A673 (cell line): Measurements from ENCODE around the gene NEUROD2. TPM values are rescaled to one million over a fixed set of nuclear protein-coding genes. Genes with fewer than 3 reads are reported as not detected.

Experiments
- BruUV-seq: library from RNA; stranded (reverse); fragments of 400-500 nt; replicated peaks from 2 replicates; lab custom pipeline; 2021; lab: Mats Ljungman, UMichigan
- CTCF ChIA-PET: fragments of 300-600 bp; sonication (Branson Sonifier 250); formaldehyde crosslinking; loops from one replicate; lab custom pipeline; 2022; ENCODE audit warnings: antibody characterized with exemption; lab: Charles Lee
- POLR2A ChIA-PET: fragments of 300-600 bp; sonication (Branson Sonifier 250); formaldehyde crosslinking; loops from one replicate; lab custom pipeline; 2022; ENCODE audit warnings: antibody characterized with exemption; ENCODE audit not compliant: low non-redundant PET; lab: Charles Lee
- DNase-seq: peaks from one replicate; pipeline ENCODE4 v3.0.0-alpha.2; 2015; ENCODE audit warnings: low spot score
- H3K27ac ChIP-seq: fragments of 200-600 bp; sonication (generic); 2 replicates; pipeline ENCODE4 v1.5.1; 2016; ENCODE audit warnings: mixed run types, low read depth, mild to moderate bottlenecking, mixed read lengths, antibody characterized with exemption, low read length; ENCODE audit not compliant: poor library complexity, severe bottlenecking
- H3K27me3 ChIP-seq: fragments of 200-600 bp; sonication (generic); replicated peaks from 2 replicates; pipeline ENCODE4 v1.6.1; 2017; ENCODE audit warnings: mixed run types, low read depth, mild to moderate bottlenecking, mixed read lengths, antibody characterized with exemption, low read length; ENCODE audit not compliant: insufficient read depth, poor library complexity
- H3K36me3 ChIP-seq: fragments of 200-600 bp; sonication (generic); 2 replicates; pipeline ENCODE4 v1.6.1; 2016; ENCODE audit warnings: mixed run types, mild to moderate bottlenecking, mixed read lengths, antibody characterized with exemption, low read length; ENCODE audit not compliant: insufficient read depth, poor library complexity, severe bottlenecking
- H3K4me1 ChIP-seq: fragments of 200-600 bp; sonication (generic); 2 replicates; pipeline ENCODE4 v1.6.1; 2017; ENCODE audit warnings: mixed run types, mild to moderate bottlenecking, mixed read lengths, antibody characterized with exemption, low read length; ENCODE audit not compliant: insufficient read depth, poor library complexity, severe bottlenecking
- H3K4me3 ChIP-seq: fragments of 200-600 bp; sonication (generic); 2 replicates; pipeline ENCODE4 v1.5.1; 2016; ENCODE audit warnings: low read depth, mixed run types, mild to moderate bottlenecking, mixed read lengths, low read length; ENCODE audit not compliant: poor library complexity, severe bottlenecking
- H3K9me3 ChIP-seq: fragments of 200-600 bp; sonication (generic); 2 replicates; pipeline ENCODE4 v1.6.1; 2016; ENCODE audit warnings: mixed run types, low read depth, mild to moderate bottlenecking, mixed read lengths, antibody characterized with exemption, low read length; ENCODE audit not compliant: poor library complexity, severe bottlenecking
- CTCF ChIP-seq: fragments of 300-800, 200-600 bp; sonication (generic); conservative IDR thresholded peaks from 2 replicates; pipeline ENCODE4 v1.5.1; 2017; ENCODE audit warnings: low read depth, mild to moderate bottlenecking, antibody characterized with exemption, low read length, moderate library complexity, mixed read lengths
- EZH2 ChIP-seq: fragments of 200-600 bp; sonication (generic); IDR thresholded peaks from 2 replicates; pipeline ENCODE4 v1.6.1; 2017; ENCODE audit warnings: borderline replicate concordance, low read depth, mild to moderate bottlenecking, mixed read lengths, antibody characterized with exemption, low read length; ENCODE audit not compliant: poor library complexity, severe bottlenecking
- intact Hi-C: fragments of 100-400 bp; cut with micrococcal nuclease; formaldehyde crosslinking; loops from one replicate; pipeline ENCODE4 v1.10.0; 2022; ENCODE audit not compliant: unreplicated experiment
- total RNA-seq: library from RNA; stranded (reverse); gene quantifications from 2 replicates; pipeline ENCODE4 v1.2.3, GENCODE V29; 2021

The NEUROD2 gene
- total RNA-seq, 1 experiment from 2014 or later = not detected

- no peaks in the 10 kb centered on the region for H3K27me3 ChIP-seq
- no peak for DNase-seq
- ChIA-PET POLR2A (no interaction called here), CTCF (interaction anchor here (0.8 kb wide), 1 partner anchor 22 kb away, joined by 3 read pairs; no protein-coding TSS in a partner anchor)
- intact Hi-C loops = no loop called here
- H3K4me3 ChIP-seq = no peak overlapping the region
- no peaks in the 10 kb centered on the region for H3K4me1 ChIP-seq
- TF ChIP-seq EZH2 (no peak), CTCF (no peak)
- BruUV-seq = no TSS peak
- H3K36me3 ChIP-seq = no peaks in the 10 kb centered on the region
- no peaks in the 10 kb centered on the region for H3K9me3 ChIP-seq
- no peak overlapping the region for H3K27ac ChIP-seq
Observed at GRCh38 chr17:39643271-39643670, 35.6 kb upstream of the NEUROD2 start.

- CTCF ChIA-PET = no interaction called here
Observed at GRCh38 chr17:39642291-39643074, 34.8 kb upstream of the NEUROD2 start.

GRCh38 chr17:39641883-39642282 lies 34.2 kb upstream of the NEUROD2 start:
- no peak for TF ChIP-seq EZH2
- TF ChIP-seq CTCF = no peak
- Histone ChIP-seq H3K36me3 (no peaks in the 10 kb centered on the region), H3K27me3 (no peaks in the 10 kb centered on the region), H3K9me3 (no peaks in the 10 kb centered on the region), H3K4me3 (no peak overlapping the region), H3K4me1 (no peaks in the 10 kb centered on the region), H3K27ac (no peak overlapping the region)
- intact Hi-C loops = no loop called here
- DNase-seq = no peak
- POLR2A ChIA-PET = no interaction called here
- BruUV-seq = no TSS peak
- CTCF ChIA-PET = interaction anchor here (0.7 kb wide), 1 partner anchor 429 kb away, joined by 3 read pairs; no protein-coding TSS in a partner anchor

More at GRCh38 chr17:39642291-39643074, 34.8 kb upstream of the NEUROD2 start:
- no peaks in the 10 kb centered on the region for H3K4me1 ChIP-seq
- no peaks in the 10 kb centered on the region for H3K36me3 ChIP-seq
- H3K27ac ChIP-seq = no peak overlapping the region
- H3K27me3 ChIP-seq = no peaks in the 10 kb centered on the region
- no peak overlapping the region for H3K4me3 ChIP-seq
- no peaks in the 10 kb centered on the region for H3K9me3 ChIP-seq
- DNase-seq = no peak
- intact Hi-C loops = no loop called here
- POLR2A ChIA-PET = no interaction called here
- no TSS peak for BruUV-seq
- TF ChIP-seq EZH2 = no peak
- TF ChIP-seq CTCF = no peak
